Measurements from ENCODE around the gene AJAP1.

AJAP1 gene

GRCh38 chr1:4701276-4701675 is 46.9 kb downstream of the AJAP1 start:
- no peak for DNase-seq (ENCODE audit: low read depth)

GRCh38 chr1:4702464-4702863 is 48.1 kb downstream of the AJAP1 start:
- DNase-seq (ENCODE audit: low read depth): no peak

- peak; percentile 18 for DNase-seq (ENCODE audit: low read depth)
Observed at GRCh38 chr1:4702932-4703331, 48.5 kb downstream of the AJAP1 start.

- no peak for DNase-seq (ENCODE audit: low read depth)
Observed at GRCh38 chr1:4703646-4704045, 49.2 kb downstream of the AJAP1 start.

- DNase-seq (ENCODE audit: low read depth): no peak
Observed at GRCh38 chr1:4708840-4709507, 54.6 kb downstream of the AJAP1 start.

- no peak for DNase-seq (ENCODE audit: low read depth)
Observed at GRCh38 chr1:4709641-4710040, 55.2 kb downstream of the AJAP1 start.

- DNase-seq (ENCODE audit: low read depth): no peak
Observed at GRCh38 chr1:4710592-4711415, 56.4 kb downstream of the AJAP1 start.

GRCh38 chr1:4711416-4712275 is 57.2 kb downstream of the AJAP1 start:
- DNase-seq (ENCODE audit: low read depth): no peak

- DNase-seq (ENCODE audit: low read depth): no peak
Observed at GRCh38 chr1:4713669-4714068, 59.3 kb downstream of the AJAP1 start.

- DNase-seq (ENCODE audit: low read depth): no peak
Observed at GRCh38 chr1:4716406-4716805, 62.0 kb downstream of the AJAP1 start.

GRCh38 chr1:4718071-4718470 is 63.7 kb downstream of the AJAP1 start:
- no peak for DNase-seq (ENCODE audit: low read depth)

GRCh38 chr1:4723106-4723505 is 68.7 kb downstream of the AJAP1 start:
- DNase-seq (ENCODE audit: low read depth): no peak

GRCh38 chr1:4724001-4724400 is 69.6 kb downstream of the AJAP1 start:
- no peak for DNase-seq (ENCODE audit: low read depth)

GRCh38 chr1:4724695-4725250 is 70.4 kb downstream of the AJAP1 start:
- DNase-seq (ENCODE audit: low read depth): no peak

- DNase-seq (ENCODE audit: low read depth): no peak
Observed at GRCh38 chr1:4725416-4725815, 71.0 kb downstream of the AJAP1 start.

- DNase-seq (ENCODE audit: low read depth): no peak
Observed at GRCh38 chr1:4726620-4727341, 72.4 kb downstream of the AJAP1 start.

GRCh38 chr1:4728319-4729089 is 74.1 kb downstream of the AJAP1 start:
- DNase-seq (ENCODE audit: low read depth): no peak

GRCh38 chr1:4729090-4729471 is 74.7 kb downstream of the AJAP1 start:
- DNase-seq (ENCODE audit: low read depth): no peak

GRCh38 chr1:4730078-4730477 is 75.7 kb downstream of the AJAP1 start:
- DNase-seq (ENCODE audit: low read depth): no peak

- DNase-seq (ENCODE audit: low read depth): no peak
Observed at GRCh38 chr1:4733446-4734177, 79.2 kb downstream of the AJAP1 start.

All from fibroblast of the conjunctiva (primary cell).